ENCODE data around the gene ORMDL3.

DNA sequence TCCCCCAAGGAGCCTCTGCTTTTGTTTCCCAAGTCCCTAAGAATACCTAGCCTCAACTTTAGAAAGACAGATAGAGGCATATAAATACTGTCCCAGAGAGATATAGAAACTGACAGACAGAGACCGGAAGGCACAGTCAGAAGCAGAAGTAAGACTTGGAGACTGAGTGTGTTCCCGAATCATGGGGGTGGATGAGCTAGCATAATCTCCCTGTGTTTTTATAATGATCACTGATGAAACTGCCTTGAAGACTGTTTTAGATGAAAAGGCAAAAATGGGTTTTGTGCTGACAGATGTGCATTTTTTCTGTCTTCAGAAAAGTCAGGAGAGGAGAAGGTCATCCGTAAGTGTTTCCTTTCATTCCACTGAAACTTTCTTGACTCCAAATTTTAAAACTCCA is 44.9 kb upstream of the ORMDL3 start:
- TF ChIP-seq BHLHE40 (IDR thresholded peaks at IDR 0.05; ENCODE audit: borderline replicate concordance) (no peak), ZNF384 (IDR thresholded peaks at IDR 0.05) (no peak), HDGF (IDR thresholded peaks at IDR 0.05; ENCODE audit: borderline replicate concordance) (no peak), FOXM1 (IDR thresholded peaks at IDR 0.05; ENCODE audit: borderline replicate concordance) (no peak), ARNT (IDR thresholded peaks at IDR 0.05) (no peak), FOXA1 (IDR thresholded peaks at IDR 0.05) (no peak), NFRKB (IDR thresholded peaks at IDR 0.05) (no peak), ELF4 (IDR thresholded peaks at IDR 0.05) (no peak), L3MBTL2 (conservative IDR thresholded peaks at IDR 0.05) (no peak), TARDBP (IDR thresholded peaks at IDR 0.05) (no peak)
- TF ChIP-seq, protein P1, sequence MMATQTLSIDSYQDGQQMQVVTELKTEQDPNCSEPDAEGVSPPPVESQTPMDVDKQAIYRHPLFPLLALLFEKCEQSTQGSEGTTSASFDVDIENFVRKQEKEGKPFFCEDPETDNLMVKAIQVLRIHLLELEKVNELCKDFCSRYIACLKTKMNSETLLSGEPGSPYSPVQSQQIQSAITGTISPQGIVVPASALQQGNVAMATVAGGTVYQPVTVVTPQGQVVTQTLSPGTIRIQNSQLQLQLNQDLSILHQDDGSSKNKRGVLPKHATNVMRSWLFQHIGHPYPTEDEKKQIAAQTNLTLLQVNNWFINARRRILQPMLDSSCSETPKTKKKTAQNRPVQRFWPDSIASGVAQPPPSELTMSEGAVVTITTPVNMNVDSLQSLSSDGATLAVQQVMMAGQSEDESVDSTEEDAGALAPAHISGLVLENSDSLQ (IDR thresholded peaks at IDR 0.05): no peak
